Measurements from ENCODE around the gene SLC6A2.

The SLC6A2 gene

GRCh38 chr16:55663765-55664677 lies 8.2 kb downstream of the SLC6A2 start:
- no peak for TF ChIP-seq CTCF (IDR thresholded peaks at IDR 0.05; ENCODE audit: low read depth, low read length)
- DNase-seq (ENCODE audit: low read depth in 2 of 2) = no peak

GRCh38 chr16:55664786-55665407 lies 9.1 kb downstream of the SLC6A2 start:
- DNase-seq (ENCODE audit: low read depth in 2 of 2) = no peak
- no peak for TF ChIP-seq CTCF (IDR thresholded peaks at IDR 0.05; ENCODE audit: low read depth, low read length)
- H3K4me3 ChIP-seq (replicated peaks in 1 of 2; ENCODE audit: low read depth in 2 of 2, low read length in 2 of 2) = no peak overlapping the region

More at GRCh38 chr16:55663765-55664677, 8.2 kb downstream of the SLC6A2 start:
- no peak overlapping the region for H3K4me3 ChIP-seq (replicated peaks in 1 of 2; ENCODE audit: low read depth in 2 of 2, low read length in 2 of 2)

GRCh38 chr16:55665511-55665910 lies 9.7 kb downstream of the SLC6A2 start:
- no peak for DNase-seq (ENCODE audit: low read depth in 2 of 2)
- no peak for TF ChIP-seq CTCF (IDR thresholded peaks at IDR 0.05; ENCODE audit: low read depth, low read length)
- no peak overlapping the region for H3K4me3 ChIP-seq (replicated peaks in 1 of 2; ENCODE audit: low read depth in 2 of 2, low read length in 2 of 2)

GRCh38 chr16:55666012-55666411 lies 10.2 kb downstream of the SLC6A2 start:
- no peak for DNase-seq (ENCODE audit: low read depth in 2 of 2)
- no peak overlapping the region for H3K4me3 ChIP-seq (replicated peaks in 1 of 2; ENCODE audit: low read depth in 2 of 2, low read length in 2 of 2)

GRCh38 chr16:55667753-55668152 lies 12.0 kb downstream of the SLC6A2 start:
- H3K4me3 ChIP-seq (replicated peaks in 1 of 2; ENCODE audit: low read depth in 2 of 2, low read length in 2 of 2) = no peak overlapping the region
- no peak for DNase-seq (ENCODE audit: low read depth in 2 of 2)
- no peak for TF ChIP-seq CTCF (IDR thresholded peaks at IDR 0.05; ENCODE audit: low read depth, low read length)

More at GRCh38 chr16:55666012-55666411, 10.2 kb downstream of the SLC6A2 start:
- TF ChIP-seq CTCF (IDR thresholded peaks at IDR 0.05; ENCODE audit: low read depth, low read length) = no peak

GRCh38 chr16:55668340-55669281 lies 12.8 kb downstream of the SLC6A2 start:
- H3K4me3 ChIP-seq (replicated peaks in 1 of 2; ENCODE audit: low read depth in 2 of 2, low read length in 2 of 2) = no peak overlapping the region
- TF ChIP-seq CTCF (IDR thresholded peaks at IDR 0.05; ENCODE audit: low read depth, low read length) = no peak
- DNase-seq (ENCODE audit: low read depth in 2 of 2) = peak; percentile 16 to 69

Data from cardiac fibroblast (primary cell).